HL-60/S4 treated with retinoic acid at 250 ng/mL for 4 days and 3 days (cell line): ENCODE results near the gene DLGAP3.

Source experiments
- in situ Hi-C: fragments of 300-500 bp; cut with MboI; formaldehyde crosslinking; loops from 2 replicates; pipeline ENCODE4 v1.7.0; 2022; ENCODE audit warnings: low sequenced_read_pairs

Gene DLGAP3

DNA sequence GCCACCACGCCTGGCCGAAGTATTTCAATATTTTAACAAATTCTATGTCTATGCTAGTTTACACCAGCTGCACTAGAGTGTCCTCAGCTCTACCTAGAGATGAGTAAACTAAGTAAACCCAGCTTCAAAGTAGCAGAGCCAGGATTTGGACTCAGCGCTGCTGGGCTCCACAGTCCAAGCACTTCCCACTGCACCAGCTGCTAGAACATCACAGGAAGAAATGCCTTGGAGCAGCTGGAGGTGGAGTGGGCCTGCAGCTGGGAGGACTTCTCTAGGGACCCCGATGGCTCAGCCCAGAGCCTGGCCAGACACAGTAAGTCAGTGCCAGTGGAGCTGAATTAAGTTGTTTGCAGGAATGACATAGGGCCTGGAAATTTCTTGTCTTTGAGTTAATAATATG, 59.7 kb downstream of the DLGAP3 start:
- in situ Hi-C loops = no loop called here

GRCh38 chr1:34868230-34869049, 61.0 kb downstream of the DLGAP3 start:
- in situ Hi-C loops = no loop called here

- in situ Hi-C loops = no loop called here
Observed at GRCh38 chr1:34867415-34867814, 62.0 kb downstream of the DLGAP3 start.

GRCh38 chr1:34866762-34867109, 62.7 kb downstream of the DLGAP3 start:
- in situ Hi-C loops = no loop called here

- in situ Hi-C loops = no loop called here
Observed at GRCh38 chr1:34865981-34866761, 63.3 kb downstream of the DLGAP3 start.

- in situ Hi-C loops = no loop called here
Observed at GRCh38 chr1:34865573-34865972, 63.9 kb downstream of the DLGAP3 start.

GRCh38 chr1:34864759-34865158, 64.7 kb downstream of the DLGAP3 start:
- in situ Hi-C loops = no loop called here

DNA sequence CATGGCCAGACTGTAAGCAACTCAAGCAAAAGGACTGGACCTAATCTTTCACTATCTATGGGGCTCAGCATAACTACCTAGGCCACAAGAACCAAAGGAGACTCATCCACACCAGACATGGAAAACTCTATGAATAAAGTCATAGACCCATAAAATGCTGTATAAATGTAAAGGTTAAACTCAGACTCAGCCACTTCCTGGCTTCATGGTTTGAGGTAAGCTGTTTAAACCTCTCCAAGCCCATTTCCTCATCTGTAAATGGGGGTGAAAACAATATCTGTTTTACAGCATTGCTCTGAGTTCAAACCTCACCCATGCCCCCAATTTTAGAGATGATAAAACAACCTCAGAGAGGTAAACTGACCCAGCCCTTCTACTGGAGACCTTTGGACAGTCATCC, 65.9 kb downstream of the DLGAP3 start:
- in situ Hi-C loops = no loop called here

DNA sequence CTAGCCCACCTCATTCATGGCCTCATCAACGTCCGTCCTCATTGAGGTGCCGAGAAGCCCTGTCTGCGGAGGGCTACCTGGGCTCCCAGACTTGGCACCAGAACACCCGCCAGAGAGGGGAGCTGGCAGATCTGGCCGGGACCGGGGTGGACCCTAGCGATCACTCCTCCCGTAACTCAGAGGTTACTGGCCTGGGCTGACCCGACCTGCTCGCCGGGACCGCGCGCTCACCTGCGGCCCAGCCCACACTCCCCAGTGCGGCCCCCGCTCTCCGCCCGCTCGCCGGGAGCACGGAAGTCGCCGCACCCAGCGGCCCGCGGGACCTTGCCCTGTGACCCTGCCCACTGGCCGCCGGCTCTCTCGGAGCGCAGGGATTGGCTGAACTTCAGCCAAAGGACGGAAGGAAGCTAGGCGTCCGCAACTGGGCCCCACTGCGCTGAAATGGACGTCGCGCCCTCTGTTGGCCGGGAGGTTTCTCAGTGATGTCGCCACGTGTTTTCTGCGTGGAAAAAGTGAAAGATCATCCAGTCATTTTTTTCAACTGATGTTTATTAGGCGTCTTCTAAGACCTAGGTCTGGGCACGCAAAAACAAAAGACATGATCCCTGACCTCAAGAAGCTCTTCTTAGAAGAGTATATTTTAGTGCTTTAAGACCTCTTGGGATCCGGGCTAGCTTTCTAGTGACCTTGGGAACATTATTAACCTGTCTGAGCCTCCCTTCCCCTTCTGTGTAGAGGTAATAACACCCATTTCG, 69.8 kb downstream of the DLGAP3 start, which contains the start of gene SMIM12:
Gene SMIM12, minus strand, starts transcription at position 304 of the 755 bp plus-strand sequence. CDS start 3,772 bp downstream, outside the sequence.
- in situ Hi-C loops = no loop called here

GRCh38 chr1:34858901-34859445, 70.5 kb downstream of the DLGAP3 start:
- in situ Hi-C loops = no loop called here

GRCh38 chr1:34856697-34857096, 72.8 kb downstream of the DLGAP3 start:
- in situ Hi-C loops = no loop called here

DNA sequence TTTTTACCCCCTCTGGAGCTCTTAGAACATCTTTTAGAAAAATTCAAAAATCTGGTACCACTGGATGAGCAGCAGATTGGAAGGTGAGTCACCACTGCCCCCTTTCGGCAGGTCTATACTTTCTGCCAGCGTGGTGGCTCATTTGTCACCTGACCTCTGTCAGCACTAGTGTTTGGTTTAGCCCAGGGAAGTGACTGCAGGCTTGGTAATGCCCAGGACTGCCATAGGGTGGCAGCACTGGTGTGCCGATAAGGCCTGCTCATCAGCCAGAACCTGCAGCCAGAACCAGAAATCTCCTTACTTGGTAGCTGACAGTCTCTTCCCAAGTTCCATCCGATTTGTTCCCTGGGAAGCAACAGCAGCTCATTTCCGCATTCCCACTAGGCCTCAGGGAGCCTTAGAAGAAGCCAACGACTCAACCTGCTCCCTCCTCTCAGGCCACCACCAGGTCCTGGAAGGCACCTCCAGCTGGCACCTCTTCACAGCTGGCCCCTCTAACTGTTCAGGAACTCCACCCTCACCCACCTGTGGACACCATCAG, 76.7 kb downstream of the DLGAP3 start:
- in situ Hi-C loops = no loop called here

DNA sequence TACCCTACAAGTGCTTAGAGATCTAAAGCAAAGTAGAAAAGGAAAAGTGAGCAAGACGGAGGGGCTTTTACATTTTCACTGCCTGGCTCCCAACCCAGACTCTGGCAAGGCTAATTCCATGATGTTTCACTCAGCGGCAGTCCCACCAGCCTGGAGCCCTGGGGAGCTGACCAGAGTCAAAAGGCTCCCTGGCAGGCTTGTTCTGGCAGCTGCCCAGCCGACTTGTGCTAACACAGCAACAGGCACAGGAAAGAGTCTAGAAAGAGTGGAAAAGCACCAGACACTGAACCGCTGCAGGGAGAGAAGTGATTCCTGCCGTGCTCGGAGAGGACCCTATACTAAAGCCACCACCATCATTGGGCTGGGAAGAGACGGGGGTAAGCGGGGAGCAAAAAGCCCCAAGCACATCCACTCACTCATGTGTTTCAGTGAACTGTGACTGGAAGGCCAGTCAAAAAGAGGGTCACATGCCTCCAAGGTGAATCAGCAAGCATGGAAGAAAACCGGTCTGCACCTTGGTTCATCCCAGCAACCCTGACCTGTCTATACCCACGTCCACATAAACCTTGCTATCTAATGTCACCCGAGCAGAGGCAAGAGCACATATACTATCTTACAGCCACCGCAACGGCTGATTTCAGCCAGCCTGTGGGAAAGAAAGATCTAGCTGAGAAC, 77.9 kb downstream of the DLGAP3 start:
- in situ Hi-C loops = no loop called here

GRCh38 chr1:34850382-34850781, 79.1 kb downstream of the DLGAP3 start:
- in situ Hi-C loops = no loop called here

DNA sequence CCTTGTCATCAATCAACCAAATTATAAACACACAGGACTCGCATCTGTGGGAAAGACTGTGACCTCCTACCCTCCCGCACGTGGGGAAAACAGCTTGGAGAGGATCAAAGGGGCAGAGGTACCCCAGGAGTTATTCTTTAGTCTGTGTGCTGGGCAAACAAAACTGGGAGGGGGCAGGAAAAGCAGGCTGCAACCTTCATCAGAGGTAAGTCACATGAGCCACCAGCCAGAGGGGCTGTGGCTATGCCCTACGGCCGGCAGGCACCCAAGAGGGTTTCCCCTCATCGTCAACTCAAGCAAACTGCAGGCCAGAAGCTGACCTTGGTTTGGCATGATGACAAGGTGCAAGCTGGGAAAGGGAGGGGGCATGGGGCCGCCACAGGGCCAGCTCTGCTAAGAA, 82.4 kb downstream of the DLGAP3 start:
- in situ Hi-C loops = no loop called here

DNA sequence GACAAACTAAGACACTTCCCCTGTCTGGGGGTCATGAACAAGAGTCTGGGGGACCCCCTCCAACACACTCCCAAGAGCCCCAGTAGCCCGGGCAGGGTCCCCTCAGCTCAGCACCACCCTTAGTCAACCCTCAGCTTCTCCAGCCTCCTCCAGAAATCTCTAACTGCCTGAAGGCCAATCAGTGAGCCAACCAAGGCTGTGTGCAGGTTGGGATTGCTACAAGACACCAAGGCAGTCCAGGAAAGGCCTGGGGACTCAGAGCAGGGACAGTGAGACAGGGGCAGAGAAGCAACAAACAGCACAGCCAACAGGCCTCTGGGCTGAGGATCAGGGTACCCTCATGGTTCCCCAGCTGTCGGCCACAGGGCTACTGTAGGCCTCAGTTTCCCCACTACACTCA, 83.2 kb downstream of the DLGAP3 start:
- in situ Hi-C loops = no loop called here

DNA sequence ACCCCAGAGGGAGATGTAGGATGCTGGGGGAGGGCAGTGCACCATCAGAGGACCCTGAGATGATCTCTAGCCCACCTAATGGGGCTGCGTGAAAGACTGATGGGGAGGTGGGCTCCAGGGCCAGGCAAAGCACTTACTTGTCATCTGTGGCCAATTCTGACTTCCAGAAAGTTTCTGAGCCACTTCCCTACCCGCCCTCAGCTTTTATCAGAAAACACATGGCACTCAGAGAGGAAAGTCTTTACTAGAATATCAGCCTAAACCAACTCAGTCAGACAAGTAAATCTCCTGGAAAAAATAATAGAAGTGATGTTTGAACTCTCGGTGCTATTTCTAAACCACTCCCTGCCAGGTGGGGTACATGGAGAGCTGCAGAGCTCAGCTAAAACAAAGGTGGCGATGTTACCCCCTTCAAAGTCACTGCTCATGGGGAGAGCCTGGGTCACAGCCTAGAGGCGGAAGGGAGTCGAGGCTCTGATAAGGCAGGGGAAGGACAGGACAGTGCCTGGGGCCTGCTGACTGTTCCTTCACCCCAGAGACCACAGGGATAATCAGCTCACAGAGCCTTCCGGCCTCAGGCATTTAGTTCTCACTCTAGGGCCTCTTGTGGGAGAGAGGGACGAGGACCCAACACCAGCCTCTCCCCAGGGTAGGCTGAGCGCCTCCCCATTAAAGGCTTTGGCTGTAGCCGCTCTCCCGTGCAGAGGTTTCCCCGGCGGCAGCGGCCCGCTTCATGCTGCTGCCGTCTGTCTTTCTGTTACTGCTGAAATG, 84.1 kb downstream of the DLGAP3 start:
- in situ Hi-C loops = no loop called here

DNA sequence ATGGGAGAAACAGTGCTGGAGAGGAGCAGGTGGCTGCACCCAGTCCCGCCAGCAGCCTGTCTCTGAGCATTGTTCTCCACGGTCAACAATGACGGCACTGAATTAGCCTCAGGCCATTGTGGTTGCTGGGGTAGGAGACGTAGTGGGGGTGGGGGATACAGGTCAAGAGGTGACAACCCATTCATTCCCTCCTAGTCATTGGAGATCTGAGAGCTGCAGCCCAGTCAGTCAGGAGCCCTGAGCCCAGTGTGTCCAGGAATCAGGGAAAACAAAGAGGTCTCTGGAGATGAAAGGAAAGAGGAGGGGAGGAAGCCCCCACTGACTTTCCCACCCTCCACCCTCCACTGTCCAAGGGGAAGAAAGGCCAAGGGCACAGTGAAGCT, 85.2 kb downstream of the DLGAP3 start:
- in situ Hi-C loops = no loop called here

GRCh38 chr1:34843392-34844251, 85.8 kb downstream of the DLGAP3 start:
- in situ Hi-C loops = no loop called here
